SK-N-SH (cell line): ENCODE measurements around the gene MLXIPL. TPM values are rescaled to one million over a fixed set of nuclear protein-coding genes. Genes with fewer than 3 reads are reported as not detected.

ENCODE experiments used
- CTCF ChIA-PET: fragments of 300-600, 350-600 bp; formaldehyde crosslinking; extraction: SDS; loops from one replicate; lab custom pipeline; 2021; lab: Yijun Ruan, JAX
- POLR2A ChIA-PET: fragments of 350-600 bp; sonication (Branson Sonifier 250); formaldehyde crosslinking; extraction: SDS; loops from one replicate; lab custom pipeline; 2020; ENCODE audit warnings: antibody characterized with exemption, inconsistent platforms; lab: Yijun Ruan, JAX
- DNase-seq: peaks from one replicate; pipeline ENCODE4 v3.0.0; 2012
- H2AFZ ChIP-seq: fragments of 200-600 bp; sonication (generic); 2 replicates; pipeline ENCODE4 v1.8.1; 2016; ENCODE audit warnings: antibody characterized with exemption, mild to moderate bottlenecking, low read depth
- H3F3A ChIP-seq: fragments of 200-600 bp; sonication (generic); replicated peaks from 2 replicates; pipeline ENCODE3; 2016; ENCODE audit warnings: antibody characterized with exemption, mild to moderate bottlenecking; ENCODE audit not compliant: insufficient read depth
- H3K27ac ChIP-seq, 2 experiments: fragments of 200-500 bp in 1 of 2; fragments of 200-600 bp in 1 of 2; sonication (Bioruptor generic) in 1 of 2; sonication (generic), shearing (Covaris generic) in 1 of 2; 2 replicates each; pipeline versions ENCODE4 v1.5.1 to v1.6.1; 2014 to 2016; ENCODE audit warnings: low read depth in 2 of 2, inconsistent platforms in 1 of 2, low read length in 1 of 2, mild to moderate bottlenecking in 1 of 2, mixed read lengths in 1 of 2
- H3K27me3 ChIP-seq: fragments of 200-600 bp; sonication (generic), shearing (Covaris generic); 2 replicates; pipeline ENCODE4 v1.6.1; 2016; ENCODE audit warnings: mixed run types; ENCODE audit not compliant: insufficient read depth
- H3K36me3 ChIP-seq, 2 experiments: fragments of 200-500 bp in 1 of 2; fragments of 200-600 bp in 1 of 2; sonication (Bioruptor generic) in 1 of 2; sonication (generic) in 1 of 2; replicated peaks in 1 of 2; 2 replicates each; pipeline versions ENCODE3 to v1.5.1; 2014 to 2016; ENCODE audit warnings: low read length in 1 of 2, mild to moderate bottlenecking in 1 of 2; ENCODE audit not compliant: insufficient read depth in 2 of 2, control insufficient read depth in 1 of 2
- H3K4me1 ChIP-seq, 2 experiments: fragments of 200-500 bp in 1 of 2; fragments of 200-600 bp in 1 of 2; sonication (Bioruptor generic) in 1 of 2; sonication (generic), shearing (Covaris generic) in 1 of 2; 2 replicates each; pipeline versions ENCODE4 v1.5.1 to v1.6.1; 2014 to 2016; ENCODE audit warnings: low read depth in 1 of 2, low read length in 1 of 2, mixed run types in 1 of 2; ENCODE audit not compliant: insufficient read depth in 2 of 2, control insufficient read depth in 1 of 2
- H3K4me2 ChIP-seq: fragments of 200-600 bp; sonication (generic), shearing (Covaris generic); 2 replicates; pipeline ENCODE4 v1.6.1; 2017; ENCODE audit warnings: mixed run types
- H3K4me3 ChIP-seq, 2 experiments: fragments of 200-500 bp in 1 of 2; fragments of 200-600 bp in 1 of 2; sonication (Bioruptor generic) in 1 of 2; sonication (generic), shearing (Covaris generic) in 1 of 2; 2 replicates each; pipeline versions ENCODE4 v1.5.1 to v1.8.1; 2014 to 2016; ENCODE audit warnings: low read depth in 2 of 2, inconsistent platforms in 1 of 2, low read length in 1 of 2, mild to moderate bottlenecking in 1 of 2, mixed read lengths in 1 of 2, moderate library complexity in 1 of 2
- H3K79me2 ChIP-seq: fragments of 200-600 bp; sonication (generic); 2 replicates; pipeline ENCODE4 v1.8.1; 2017; ENCODE audit warnings: mild to moderate bottlenecking; ENCODE audit not compliant: insufficient read depth
- H3K9ac ChIP-seq: fragments of 200-600 bp; sonication (generic); 2 replicates; pipeline ENCODE4 v1.6.1; 2017; ENCODE audit warnings: mixed run types
- H3K9me2 ChIP-seq: fragments of 200-600 bp; sonication (generic); 2 replicates; pipeline ENCODE4 v1.6.1; 2017; ENCODE audit warnings: mixed run types
- H3K9me3 ChIP-seq: fragments of 200-600 bp; sonication (generic); 2 replicates; pipeline ENCODE4 v1.6.1; 2017; ENCODE audit warnings: mixed run types, mild to moderate bottlenecking, moderate library complexity
- H4K20me1 ChIP-seq: fragments of 200-600 bp; sonication (generic); 2 replicates; pipeline ENCODE4 v1.6.1; 2017; ENCODE audit warnings: mild to moderate bottlenecking, mixed run types; ENCODE audit not compliant: insufficient read depth
- CTCF ChIP-seq: fragments of 200-600 bp; sonication (generic); IDR thresholded peaks from 2 replicates; pipeline ENCODE4 v1.6.1; 2017; ENCODE audit warnings: antibody characterized with exemption, mild to moderate bottlenecking, moderate library complexity
- ELF1 ChIP-seq: IDR thresholded peaks from 2 replicates; pipeline ENCODE4 v1.4.0; 2012
- FOXJ3 ChIP-seq: sonication (generic); formaldehyde crosslinking; IDR thresholded peaks from 2 replicates; pipeline ENCODE4 v1.5.1; 2020; ENCODE audit warnings: mild to moderate bottlenecking, missing genetic modification reagents
- JUND ChIP-seq: IDR thresholded peaks from 2 replicates; pipeline ENCODE4 v1.4.0; 2012
- MEF2A ChIP-seq: IDR thresholded peaks from 2 replicates; pipeline ENCODE4 v1.4.0; 2012; ENCODE audit warnings: low read depth, borderline replicate concordance
- NFIC ChIP-seq: IDR thresholded peaks from 2 replicates; pipeline ENCODE4 v1.4.0; 2012; ENCODE audit warnings: borderline replicate concordance
- NRF1 ChIP-seq: IDR thresholded peaks from 2 replicates; pipeline ENCODE4 v1.6.1; 2012; ENCODE audit warnings: low read depth, mild to moderate bottlenecking, low read length
- REST ChIP-seq: IDR thresholded peaks from 2 replicates; pipeline ENCODE4 v1.6.1; 2012; ENCODE audit warnings: mild to moderate bottlenecking, low read depth, low read length, moderate library complexity
- SIN3A ChIP-seq: IDR thresholded peaks from 2 replicates; pipeline ENCODE4 v1.6.1; 2012; ENCODE audit warnings: low read depth, mild to moderate bottlenecking, low read length, moderate library complexity, borderline replicate concordance
- SMC3 ChIP-seq: IDR thresholded peaks from 2 replicates; pipeline ENCODE4 v1.6.1; 2012; ENCODE audit warnings: low read depth, low read length, improper control_type of control experiment
- TAF1 ChIP-seq: IDR thresholded peaks from 2 replicates; pipeline ENCODE4 v1.6.1; 2012; ENCODE audit warnings: low read depth, mild to moderate bottlenecking, low read length, moderate library complexity, borderline replicate concordance
- TCF12 ChIP-seq: IDR thresholded peaks from 2 replicates; pipeline ENCODE4 v1.4.0; 2012
- USF1 ChIP-seq: IDR thresholded peaks from 2 replicates; pipeline ENCODE4 v1.4.0; 2012; ENCODE audit warnings: low read depth, borderline replicate concordance
- YY1 ChIP-seq: IDR thresholded peaks from 2 replicates; pipeline ENCODE4 v1.4.0; 2012; ENCODE audit warnings: low read depth, mild to moderate bottlenecking
- ZBTB33 ChIP-seq: IDR thresholded peaks from 2 replicates; pipeline ENCODE4 v1.4.0; 2012; ENCODE audit warnings: low read depth, borderline replicate concordance
- WGBS: methylation state at CpG from one replicate; pipeline ENCODE4 v1.1.6; 2017; ENCODE audit warnings: low lambda C conversion rate; 5-methylcytosine and 5-hydroxymethylcytosine counted together
- polyA plus RNA-seq, 3 experiments: library from polyadenylated mRNA; depleted of rRNA; stranded (reverse); fragments of >200 nt; gene quantifications; 2 replicates each; pipeline ENCODE4 v1.2.3, GENCODE V29; 2012

The MLXIPL gene
- polyA plus RNA-seq, 1 of the 3 experiments (the other 2 are of a cell fraction), result 0.21 TPM

- no peak for TF ChIP-seq TAF1
- TF ChIP-seq YY1, result no peak
Measured at GRCh38 chr7:73671857-73672445, 47.6 kb upstream of the MLXIPL start (continued).

- peaks cover 0 to 8% of the 10 kb centered on the region in 2 experiments; a peak in 1 of 4 replicates for H3K4me1 ChIP-seq
- H3K36me3 ChIP-seq, result peaks cover 0 to 2% of the 10 kb centered on the region in 2 experiments
- POLR2A ChIA-PET, result no interaction called here
- H3K4me2 ChIP-seq, result no peak overlapping the region
- H3K4me3 ChIP-seq, result no peak overlapping the region
- DNase-seq, result peak; percentile 45
- no peaks in the 10 kb centered on the region for H4K20me1 ChIP-seq
- H3K27ac ChIP-seq, result no peak overlapping the region
- H3K27me3 ChIP-seq, result no peaks in the 10 kb centered on the region
- H3K9me2 ChIP-seq, result no peaks in the 10 kb centered on the region
- 83% methylated on average over 6 of the region's 12 CpGs for WGBS
- 0 out of 2 replicates have a peak, but pooled peaks cover 4% of the 10 kb centered on the region for H3K79me2 ChIP-seq
- H3K9ac ChIP-seq, result no peak overlapping the region
- TF ChIP-seq NRF1 (no peak), USF1 (no peak), ZBTB33 (no peak), TCF12 (no peak), ELF1 (no peak), REST (no peak), SIN3A (no peak), CTCF (no peak), JUND (no peak), SMC3 (no peak), MEF2A (no peak), NFIC (no peak), FOXJ3 (CRISPR knock-in tag) (no peak)
- H3K9me3 ChIP-seq, result no peaks in the 10 kb centered on the region
- CTCF ChIA-PET, result interaction anchor here (0.8 to 7.9 kb wide), 4 partner anchors 30 to 67 kb away, joined by 3 to 125 read pairs (median 20); no protein-coding TSS in a partner anchor
- no peak overlapping the region for H2AFZ ChIP-seq
- peaks cover 5% of the 10 kb centered on the region for H3F3A ChIP-seq
Measured at GRCh38 chr7:73671322-73671661, 47.0 kb upstream of the MLXIPL start.
